ENCODE data around the gene CHN1. TPM values are rescaled to one million over a fixed set of nuclear protein-coding genes. Genes with fewer than 3 reads are reported as not detected.
A peak's percentile ranks its signal among the peaks of the same experiment; 100 is the strongest.

Gene CHN1
- total RNA-seq, 1 donor from 2014 or later: 1.6 TPM

DNA sequence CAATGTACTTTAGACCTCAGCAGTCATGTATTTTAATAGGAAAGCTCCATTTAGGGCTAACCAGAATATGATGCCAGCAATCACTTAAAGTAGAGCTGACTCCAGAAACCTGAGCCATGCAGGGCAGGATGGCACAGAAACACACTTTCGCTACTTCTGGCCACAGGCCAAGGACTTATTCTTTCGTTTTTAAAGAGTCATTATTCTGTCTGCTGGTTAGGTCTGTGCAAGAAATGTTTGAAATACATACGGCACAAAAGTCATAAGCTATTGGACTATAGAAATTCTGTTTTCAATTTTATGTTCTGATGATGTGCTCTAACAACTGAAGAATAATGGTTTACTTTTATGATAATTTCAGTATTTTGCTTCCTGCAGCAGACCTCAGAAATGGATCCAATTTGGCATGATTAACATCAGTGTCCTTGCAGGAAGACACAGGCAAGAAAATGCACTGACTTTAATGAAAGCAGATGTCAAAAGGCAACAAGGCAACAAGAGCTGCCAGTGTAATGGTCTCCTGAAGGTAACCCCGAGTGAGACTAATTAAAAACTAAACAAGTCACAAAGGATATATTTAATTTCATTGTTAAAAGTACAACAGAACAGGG is 126.5 kb downstream of the CHN1 start:
- ATAC-seq (no peak), DNase-seq (ENCODE audit: low spot score) (no peak)

DNA sequence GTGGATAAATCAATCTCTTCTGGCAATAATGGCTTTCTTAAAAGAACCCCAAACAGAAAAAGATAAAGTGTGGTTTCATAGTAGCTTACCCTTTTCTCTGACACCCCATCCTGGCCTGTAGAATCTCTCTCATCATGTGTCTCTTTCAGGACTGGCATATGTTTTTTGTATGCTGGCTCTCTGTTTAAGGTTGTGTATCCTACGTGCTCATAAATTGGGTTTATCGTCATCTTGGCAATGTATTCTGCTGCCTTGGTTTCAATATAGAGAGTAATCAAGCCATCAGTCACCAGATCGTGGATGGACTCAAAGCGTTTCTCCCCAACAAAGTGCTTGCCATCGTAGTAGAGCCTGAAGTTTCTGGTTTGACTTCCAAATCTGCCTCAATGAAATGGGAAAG is 127.4 kb downstream of the CHN1 start:
- ATAC-seq: no peak
- no peak for DNase-seq (ENCODE audit: low spot score)

- no peak for DNase-seq (ENCODE audit: low spot score)
- no peak for ATAC-seq
Observed at GRCh38 chr2:174877301-174877700, 127.9 kb downstream of the CHN1 start.

GRCh38 chr2:174874085-174874484 is 131.1 kb downstream of the CHN1 start:
- ATAC-seq: no peak
- no peak for DNase-seq (ENCODE audit: low spot score)

DNA sequence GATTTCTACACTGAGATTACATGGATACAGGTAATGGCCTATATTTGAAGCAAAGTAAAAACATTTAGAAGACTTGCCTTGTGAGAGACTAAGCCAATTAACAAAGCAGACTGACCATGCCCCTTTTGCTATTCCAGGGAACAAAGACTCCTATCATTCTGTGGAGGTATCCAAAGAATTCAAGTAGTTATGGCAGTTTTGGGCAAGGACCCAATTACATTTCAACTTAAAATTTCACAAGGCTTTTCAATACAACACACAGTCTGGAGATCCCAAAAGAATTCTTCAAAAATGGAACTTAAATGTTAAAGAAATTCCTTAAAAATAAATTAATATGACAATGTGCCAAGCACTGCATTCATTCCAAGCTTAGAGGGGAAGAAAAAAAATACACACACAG is 131.7 kb downstream of the CHN1 start:
- DNase-seq (ENCODE audit: low spot score): no peak
- no peak for ATAC-seq

DNA sequence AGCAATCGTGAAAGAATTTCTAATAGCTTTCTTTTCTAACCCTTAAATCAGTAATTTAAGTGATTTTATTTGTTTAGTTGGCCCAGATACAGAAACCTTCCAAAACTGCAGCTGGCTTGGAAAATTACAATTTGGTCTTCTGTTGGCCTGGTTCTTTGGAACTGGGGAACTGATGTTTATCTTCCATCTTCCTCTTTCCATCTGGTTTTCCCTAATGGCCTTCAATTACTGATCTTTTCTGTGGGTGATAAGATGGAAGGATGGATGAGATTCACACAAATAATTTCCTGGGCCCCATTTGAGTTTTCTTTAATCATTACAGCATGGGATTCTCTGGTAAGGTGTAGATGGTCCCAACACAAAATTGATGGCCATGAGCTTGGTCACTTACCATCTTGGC is 134.4 kb downstream of the CHN1 start:
- ATAC-seq: no peak

GRCh38 chr2:174868878-174869277 is 136.3 kb downstream of the CHN1 start:
- DNase-seq (ENCODE audit: low spot score) (no peak), ATAC-seq (no peak)

More for the DNA sequence above, 134.4 kb downstream of the CHN1 start:
- DNase-seq (ENCODE audit: low spot score): no peak

DNA sequence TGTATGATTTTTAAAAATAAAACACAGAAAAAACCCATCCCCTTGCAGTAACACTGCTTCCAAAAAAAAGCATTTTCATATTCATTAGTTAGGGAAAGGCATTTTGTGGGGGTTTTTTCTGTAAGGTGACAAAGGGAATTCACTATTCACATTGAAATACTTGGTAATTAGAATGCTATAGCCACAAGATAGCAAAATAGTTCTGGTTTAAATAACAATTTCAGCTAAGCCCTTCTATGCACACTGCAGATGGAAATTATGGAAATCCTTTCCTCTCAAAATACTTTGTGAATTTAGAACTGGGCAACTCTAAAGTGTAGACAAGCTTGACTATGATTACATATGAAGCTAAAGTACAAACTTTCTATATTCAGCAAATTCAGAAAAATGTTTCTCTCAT is 138.8 kb downstream of the CHN1 start:
- DNase-seq (ENCODE audit: low spot score): no peak
- ATAC-seq: no peak

DNA sequence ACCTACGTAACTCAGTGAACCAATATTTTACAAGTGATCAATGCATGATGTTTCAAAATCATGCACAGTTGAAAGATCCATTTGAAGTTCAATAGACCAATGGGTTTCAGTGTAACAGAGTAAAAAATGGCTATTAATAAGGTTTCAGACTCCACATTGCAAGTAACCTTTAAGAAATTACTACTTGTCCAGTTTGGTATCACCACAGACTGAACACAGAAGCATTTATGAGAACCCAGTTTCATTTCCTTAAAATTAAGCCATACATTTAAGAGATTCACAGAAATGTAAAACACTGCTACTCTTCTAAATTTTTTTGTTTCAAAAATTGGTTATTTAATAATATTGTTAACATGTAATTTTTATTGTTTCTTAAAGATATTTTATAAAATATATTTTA is 142.0 kb downstream of the CHN1 start:
- no peak for DNase-seq (ENCODE audit: low spot score)
- ATAC-seq: no peak

DNA sequence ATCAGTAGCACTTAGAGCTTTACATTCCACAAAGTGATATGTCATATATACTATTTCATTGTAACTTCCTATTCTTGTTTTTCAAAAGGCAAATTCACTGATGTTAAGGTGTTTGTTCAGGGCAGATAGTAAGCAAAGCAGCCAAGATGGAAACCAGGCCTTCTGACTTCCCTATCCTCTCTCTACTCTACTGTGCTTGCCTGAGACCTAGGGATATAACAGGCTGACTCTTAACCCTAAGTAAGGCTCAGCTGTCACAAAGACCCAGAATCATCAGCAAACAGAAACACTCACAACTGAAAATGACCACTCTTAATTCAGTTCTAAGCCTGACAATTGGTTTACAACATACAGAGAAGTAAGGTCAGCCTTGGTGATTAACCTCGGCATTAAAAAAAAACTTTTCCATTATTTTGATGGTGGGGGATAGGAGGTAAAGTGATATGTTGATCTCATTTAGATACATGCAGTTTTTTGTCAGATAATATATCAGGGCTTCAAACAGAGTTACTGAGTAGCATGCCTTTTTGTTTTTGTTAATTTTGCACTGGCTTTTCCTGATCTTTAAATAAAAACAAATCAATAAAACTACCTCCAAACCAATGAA is 145.5 kb downstream of the CHN1 start:
- no peak for DNase-seq (ENCODE audit: low spot score)
- ATAC-seq: no peak

GRCh38 chr2:174858745-174859144 is 146.4 kb downstream of the CHN1 start:
- DNase-seq (ENCODE audit: low spot score): no peak

GRCh38 chr2:174856447-174856846 is 148.7 kb downstream of the CHN1 start:
- no peak for ATAC-seq
- no peak for DNase-seq (ENCODE audit: low spot score)

More at GRCh38 chr2:174858745-174859144, 146.4 kb downstream of the CHN1 start:
- ATAC-seq: no peak

DNA sequence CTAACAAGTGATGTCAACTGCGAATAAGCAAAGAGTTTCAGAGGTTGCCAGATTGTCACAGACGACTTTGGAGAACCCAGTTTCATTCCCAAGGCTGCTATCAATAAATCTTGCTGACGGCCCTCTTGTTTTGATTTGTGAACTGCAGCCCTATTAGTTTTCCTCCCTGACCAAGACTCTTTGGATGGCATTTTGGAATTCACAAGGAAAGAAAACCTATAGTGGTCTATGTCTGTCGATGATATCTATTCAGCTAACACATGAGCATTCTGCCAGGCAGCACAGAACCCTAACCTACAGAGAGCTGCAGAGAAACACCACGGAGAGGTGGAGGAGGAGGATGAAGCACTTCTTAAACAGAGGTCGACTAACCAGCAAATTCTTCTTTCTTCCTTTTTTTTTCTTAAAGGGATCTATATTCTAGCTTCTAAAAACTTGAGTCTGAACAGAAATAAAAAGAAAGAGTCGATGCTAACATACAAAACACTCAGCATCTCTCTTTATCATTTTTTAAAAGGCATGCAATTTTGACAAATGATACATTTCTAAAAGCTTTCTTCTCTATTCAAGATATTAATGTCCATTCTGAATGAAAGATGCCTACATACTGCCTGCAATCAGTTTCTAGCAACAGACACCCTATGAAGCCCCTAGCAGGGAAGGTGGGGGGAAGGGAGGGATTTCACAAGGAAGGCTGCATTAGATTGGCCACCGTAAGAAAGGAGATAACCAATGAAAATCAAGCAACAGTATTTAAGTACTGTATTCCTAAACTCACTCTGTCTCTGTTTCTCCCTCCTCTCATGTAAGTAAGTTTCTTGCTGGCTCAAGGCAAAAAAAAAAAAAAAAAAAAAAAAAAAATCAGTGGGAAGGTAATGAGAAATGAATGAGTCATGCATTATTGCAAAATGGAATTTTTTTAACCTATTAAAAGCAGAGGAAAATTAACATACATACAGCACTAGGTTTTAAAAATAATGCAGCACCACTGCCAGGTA is 157.9 kb downstream of the CHN1 start:
- no peak for ATAC-seq

DNA sequence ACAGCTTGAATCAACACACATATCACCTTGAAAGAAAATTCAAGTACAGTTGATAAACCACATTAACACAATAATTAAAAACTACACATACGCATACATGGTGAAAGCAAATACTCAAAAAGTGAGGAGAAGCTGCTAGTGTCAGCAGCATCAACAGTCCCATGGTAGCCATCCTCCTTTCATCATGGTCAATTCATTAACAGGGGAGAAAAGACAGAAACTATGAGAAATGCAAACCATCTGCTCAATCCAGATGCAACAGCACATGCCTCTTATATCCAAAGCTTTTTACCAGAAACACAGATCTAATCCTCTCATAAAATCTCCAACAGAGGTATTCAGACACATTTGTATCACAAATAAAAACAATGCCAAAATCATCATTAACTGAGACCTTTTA is 159.0 kb downstream of the CHN1 start:
- ATAC-seq (no peak), DNase-seq (ENCODE audit: low spot score) (no peak)

More for the DNA sequence above, 157.9 kb downstream of the CHN1 start:
- no peak for DNase-seq (ENCODE audit: low spot score)

GRCh38 chr2:174844295-174844708 is 160.9 kb downstream of the CHN1 start:
- DNase-seq (ENCODE audit: low spot score) (no peak), ATAC-seq (peak; percentile 80)

DNA sequence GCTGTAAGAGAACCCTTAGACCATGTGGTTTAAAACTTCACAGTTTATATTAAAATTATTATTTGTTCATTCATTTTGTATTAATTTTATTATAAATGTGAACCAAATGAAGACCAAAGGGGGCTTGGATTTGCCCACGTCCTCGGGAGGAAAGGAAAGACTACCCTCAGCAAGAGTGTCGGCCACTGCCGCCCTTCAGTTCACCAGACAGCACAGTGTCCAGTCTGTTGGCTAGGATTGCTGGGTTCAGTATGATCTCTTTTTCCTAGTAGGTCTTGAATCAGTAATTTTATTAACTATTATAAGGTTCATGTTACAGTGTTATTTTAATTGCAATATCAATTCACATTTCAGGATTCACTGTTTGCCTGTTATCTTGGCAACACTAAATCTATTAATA is 162.7 kb downstream of the CHN1 start:
- no peak for ATAC-seq
- no peak for DNase-seq (ENCODE audit: low spot score)

- no peak for DNase-seq (ENCODE audit: low spot score)
- ATAC-seq: no peak
Observed at GRCh38 chr2:174841936-174842335, 163.2 kb downstream of the CHN1 start.

GRCh38 chr2:174841350-174841749 is 163.8 kb downstream of the CHN1 start:
- ATAC-seq (no peak), DNase-seq (ENCODE audit: low spot score) (no peak)

DNA sequence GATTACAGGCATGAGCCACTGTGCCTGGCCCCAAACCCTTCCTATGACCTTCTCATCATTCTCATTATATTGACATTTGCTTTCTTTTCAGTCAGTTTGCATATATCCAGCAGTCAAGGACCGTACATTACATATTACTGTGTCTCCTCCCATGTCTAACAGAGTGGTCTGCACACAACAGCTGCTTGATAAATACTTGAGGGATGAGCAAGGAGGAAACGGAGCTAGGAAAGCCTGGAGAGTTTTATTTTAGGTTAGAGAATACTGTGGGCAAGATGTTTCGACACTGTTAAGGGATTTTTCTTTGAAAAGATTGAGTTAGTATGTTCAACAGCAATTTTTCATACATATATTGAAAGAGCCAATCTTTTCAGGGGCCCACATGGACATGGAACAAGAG is 164.7 kb downstream of the CHN1 start:
- ATAC-seq (no peak), DNase-seq (ENCODE audit: low spot score) (no peak)

GRCh38 chr2:174839662-174840061 is 165.5 kb downstream of the CHN1 start:
- ATAC-seq (no peak), DNase-seq (ENCODE audit: low spot score) (no peak)

GRCh38 chr2:174836995-174837390 is 168.2 kb downstream of the CHN1 start:
- no peak for DNase-seq (ENCODE audit: low spot score)
- ATAC-seq: no peak
